ENCODE data around the gene OTUB1.
A peak's percentile ranks its signal among the peaks of the same experiment; 100 is the strongest.

DNA sequence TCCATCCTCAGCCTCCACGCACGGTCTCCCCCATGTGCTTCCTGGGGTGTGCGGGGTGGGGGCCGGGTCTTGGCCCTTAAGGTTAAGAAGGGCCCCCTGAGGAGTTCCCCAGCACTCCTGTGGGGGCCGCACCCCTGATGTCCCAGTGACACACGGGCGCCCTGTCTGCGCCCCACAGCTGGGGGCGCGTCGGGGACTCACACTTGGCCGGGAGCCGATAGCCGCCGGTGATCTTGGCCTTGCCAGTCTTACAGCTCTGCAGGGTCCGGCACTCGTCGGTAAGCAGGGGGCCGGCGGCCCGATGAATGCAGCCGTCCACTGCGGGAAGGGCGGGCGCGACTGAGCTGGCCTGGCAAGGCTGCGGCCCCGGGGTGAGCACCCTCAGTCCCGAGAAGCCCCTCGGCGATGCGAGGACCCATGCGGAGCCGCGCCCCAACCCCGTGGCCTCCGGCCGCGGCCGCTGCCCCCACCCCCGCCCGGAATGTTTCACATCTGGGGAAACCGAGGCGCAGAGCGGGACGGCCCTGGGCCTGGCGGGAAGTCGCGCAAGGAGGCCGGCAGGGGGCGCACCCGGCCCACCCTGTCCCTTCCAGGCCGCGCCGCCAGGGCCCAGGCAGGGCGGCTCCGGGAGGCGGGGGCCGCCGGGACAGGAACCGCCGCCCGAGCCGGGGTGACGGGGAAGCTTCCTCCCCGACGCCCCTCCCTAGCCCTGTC is 13.9 kb downstream of the OTUB1 start:
- no peak for TF ChIP-seq POLR2A (IDR thresholded peaks at IDR 0.05)
- TF ChIP-seq, protein P1, sequence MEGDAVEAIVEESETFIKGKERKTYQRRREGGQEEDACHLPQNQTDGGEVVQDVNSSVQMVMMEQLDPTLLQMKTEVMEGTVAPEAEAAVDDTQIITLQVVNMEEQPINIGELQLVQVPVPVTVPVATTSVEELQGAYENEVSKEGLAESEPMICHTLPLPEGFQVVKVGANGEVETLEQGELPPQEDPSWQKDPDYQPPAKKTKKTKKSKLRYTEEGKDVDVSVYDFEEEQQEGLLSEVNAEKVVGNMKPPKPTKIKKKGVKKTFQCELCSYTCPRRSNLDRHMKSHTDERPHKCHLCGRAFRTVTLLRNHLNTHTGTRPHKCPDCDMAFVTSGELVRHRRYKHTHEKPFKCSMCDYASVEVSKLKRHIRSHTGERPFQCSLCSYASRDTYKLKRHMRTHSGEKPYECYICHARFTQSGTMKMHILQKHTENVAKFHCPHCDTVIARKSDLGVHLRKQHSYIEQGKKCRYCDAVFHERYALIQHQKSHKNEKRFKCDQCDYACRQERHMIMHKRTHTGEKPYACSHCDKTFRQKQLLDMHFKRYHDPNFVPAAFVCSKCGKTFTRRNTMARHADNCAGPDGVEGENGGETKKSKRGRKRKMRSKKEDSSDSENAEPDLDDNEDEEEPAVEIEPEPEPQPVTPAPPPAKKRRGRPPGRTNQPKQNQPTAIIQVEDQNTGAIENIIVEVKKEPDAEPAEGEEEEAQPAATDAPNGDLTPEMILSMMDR (IDR thresholded peaks at IDR 0.05): peak in 5 of 7 experiments; percentile 14 to 92 (median 74)
- peak in 1 of 3 donors; percentile 41 for TF ChIP-seq POLR2AphosphoS5 (IDR thresholded peaks at IDR 0.05)
- no peak for TF ChIP-seq EP300 (IDR thresholded peaks at IDR 0.05)
